Activated CD4-positive, alpha-beta memory T cell treated with anti-CD3 and anti-CD28 coated beads, Interleukin-2, amount 10 ng/mL, durations not matched to agents 7 days and 5 days (primary cell): Measurements from ENCODE around the gene RAD51B. TPM values are rescaled to one million over a fixed set of nuclear protein-coding genes. Genes with fewer than 3 reads are reported as not detected.

ENCODE experiments used
- CTCF ChIA-PET: fragments of 350-600 bp; sonication (Branson Sonifier 250); formaldehyde crosslinking; loops from one replicate; lab custom pipeline; 2021; ENCODE audit warnings: antibody characterized with exemption, inconsistent platforms; lab: Charles Lee
- POLR2A ChIA-PET: fragments of 350-600 bp; sonication (Branson Sonifier 250); formaldehyde crosslinking; loops from one replicate; lab custom pipeline; 2021; ENCODE audit warnings: antibody characterized with exemption; lab: Charles Lee
- DNase-seq: peaks from one replicate; pipeline ENCODE4 v3.0.0-alpha.2; 2020
- H3K27ac Mint-ChIP-seq: one replicate; pipeline ENCODE4 v1.8.0; 2021; ENCODE audit warnings: mild to moderate bottlenecking, mixed read lengths
- H3K27me3 Mint-ChIP-seq: one replicate; pipeline ENCODE4 v1.8.0; 2021; ENCODE audit warnings: mixed read lengths
- H3K36me3 Mint-ChIP-seq: one replicate; pipeline ENCODE4 v1.8.0; 2021; ENCODE audit warnings: low read depth, mixed read lengths
- H3K4me1 Mint-ChIP-seq: one replicate; pipeline ENCODE4 v1.8.0; 2021; ENCODE audit warnings: mixed read lengths
- H3K4me3 Mint-ChIP-seq: one replicate; pipeline ENCODE4 v1.8.0; 2021; ENCODE audit warnings: mild to moderate bottlenecking, mixed read lengths
- H3K9me3 Mint-ChIP-seq: one replicate; pipeline ENCODE4 v1.8.0; 2021; ENCODE audit warnings: mixed read lengths
- total RNA-seq, 2 experiments: library from RNA; stranded (reverse); gene quantifications; one replicate each; pipeline ENCODE4 v1.2.3, GENCODE V29; 2021

The RAD51B gene
- total RNA-seq, 2 experiments from 2014 or later: 33.1 to 40.8 TPM

DNA sequence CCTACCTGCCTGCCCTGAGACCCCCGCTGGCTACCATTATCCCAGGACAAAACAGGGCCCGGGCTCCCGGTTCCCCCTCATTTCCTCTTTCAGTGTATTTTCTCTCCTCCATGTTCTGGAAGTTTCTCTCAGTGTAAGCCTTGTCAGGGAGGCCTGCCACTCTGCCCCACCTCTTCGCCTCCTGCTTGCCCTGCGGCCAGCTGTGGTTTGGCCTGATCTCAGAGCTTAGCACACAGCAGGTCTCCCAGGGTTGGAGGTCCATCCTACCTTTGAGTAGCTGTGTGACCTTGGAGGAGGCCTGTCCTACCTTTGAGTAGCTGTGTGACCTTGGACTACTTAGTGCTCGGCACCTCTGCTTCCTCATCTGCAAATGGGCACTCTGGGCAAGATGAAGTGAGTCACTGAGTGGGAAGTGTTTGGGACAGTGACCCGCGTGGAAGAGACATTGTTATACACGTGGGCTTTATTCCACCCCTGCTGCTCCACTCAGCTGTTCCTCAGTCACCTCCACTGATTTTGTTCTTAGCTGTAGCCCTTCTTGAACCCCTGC, 760.6 kb downstream of the RAD51B start:
- Mint-ChIP-seq H3K4me3 (no peak overlapping the region), H3K27me3 (no peaks in the 10 kb centered on the region), H3K9me3 (peaks cover 3% of the 10 kb centered on the region), H3K27ac (no peak overlapping the region), H3K36me3 (no peaks in the 10 kb centered on the region), H3K4me1 (no peaks in the 10 kb centered on the region)
- DNase-seq: no peak
- ChIA-PET POLR2A (no interaction called here), CTCF (no interaction called here)

DNA sequence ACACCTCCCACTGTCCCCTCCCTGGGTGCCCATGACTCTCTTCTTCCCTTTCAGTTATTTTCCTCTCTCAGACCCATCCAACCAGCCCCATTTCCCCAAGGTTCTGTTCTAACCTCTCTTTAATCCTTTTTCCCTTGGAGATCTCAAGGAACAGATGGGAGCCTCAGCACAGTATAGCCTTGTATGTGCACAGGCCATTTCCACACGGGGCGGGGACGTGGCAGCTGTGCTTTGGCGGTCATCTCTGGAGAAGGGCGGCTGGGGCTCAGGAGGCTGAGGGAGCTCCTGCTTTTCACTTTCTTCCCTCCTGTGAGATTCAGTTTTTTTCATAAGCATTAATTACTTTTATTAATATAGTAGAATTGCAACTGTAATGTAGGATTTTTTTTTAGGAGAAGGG, 761.1 kb downstream of the RAD51B start:
- H3K4me3 Mint-ChIP-seq: no peak overlapping the region
- ChIA-PET CTCF (no interaction called here), POLR2A (no interaction called here)
- no peak for DNase-seq
- H3K4me1 Mint-ChIP-seq: no peaks in the 10 kb centered on the region
- no peak overlapping the region for H3K27ac Mint-ChIP-seq
- no peaks in the 10 kb centered on the region for H3K27me3 Mint-ChIP-seq
- no peaks in the 10 kb centered on the region for H3K36me3 Mint-ChIP-seq
- H3K9me3 Mint-ChIP-seq: peaks cover 3% of the 10 kb centered on the region

DNA sequence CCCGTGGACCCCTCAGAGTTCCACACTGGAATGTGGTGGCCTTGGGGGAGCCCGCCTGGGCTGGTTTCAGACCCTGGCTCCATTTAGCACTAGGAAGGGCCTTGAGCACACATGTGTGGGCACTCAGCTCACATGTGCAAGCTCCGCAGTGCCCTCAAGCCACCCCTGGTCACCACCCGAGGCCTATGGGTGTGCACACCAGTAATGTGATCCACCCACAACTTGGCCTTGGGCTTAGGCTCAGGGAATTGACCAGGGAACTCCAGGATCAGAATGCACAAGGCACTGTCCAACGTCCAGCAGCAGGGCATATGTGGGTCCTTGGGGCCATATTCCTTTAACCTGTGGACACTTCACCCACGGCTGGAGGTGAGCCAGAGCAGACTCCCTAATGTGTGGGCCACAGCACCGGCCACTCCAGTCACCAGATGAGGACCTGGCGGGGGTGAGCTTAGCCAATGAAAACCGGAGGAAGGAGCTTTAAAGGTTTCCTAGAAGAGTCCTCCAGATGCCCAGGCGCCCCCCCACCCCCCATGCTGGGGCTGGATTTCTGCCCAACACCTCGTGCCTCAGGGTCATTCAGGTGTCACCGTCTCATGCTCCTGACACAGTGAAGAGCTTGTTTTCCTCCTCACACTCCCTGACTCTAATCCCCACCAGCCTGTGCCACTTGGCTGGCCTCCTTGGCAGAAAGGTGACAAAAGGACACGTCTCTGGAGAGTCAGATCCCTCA, 764.1 kb downstream of the RAD51B start:
- no peak overlapping the region for H3K4me3 Mint-ChIP-seq
- H3K9me3 Mint-ChIP-seq: peaks cover 3% of the 10 kb centered on the region
- ChIA-PET POLR2A (no interaction called here), CTCF (no interaction called here)
- no peaks in the 10 kb centered on the region for H3K36me3 Mint-ChIP-seq
- no peak for DNase-seq
- no peaks in the 10 kb centered on the region for H3K27me3 Mint-ChIP-seq
- no peaks in the 10 kb centered on the region for H3K4me1 Mint-ChIP-seq
- H3K27ac Mint-ChIP-seq: no peak overlapping the region

DNA sequence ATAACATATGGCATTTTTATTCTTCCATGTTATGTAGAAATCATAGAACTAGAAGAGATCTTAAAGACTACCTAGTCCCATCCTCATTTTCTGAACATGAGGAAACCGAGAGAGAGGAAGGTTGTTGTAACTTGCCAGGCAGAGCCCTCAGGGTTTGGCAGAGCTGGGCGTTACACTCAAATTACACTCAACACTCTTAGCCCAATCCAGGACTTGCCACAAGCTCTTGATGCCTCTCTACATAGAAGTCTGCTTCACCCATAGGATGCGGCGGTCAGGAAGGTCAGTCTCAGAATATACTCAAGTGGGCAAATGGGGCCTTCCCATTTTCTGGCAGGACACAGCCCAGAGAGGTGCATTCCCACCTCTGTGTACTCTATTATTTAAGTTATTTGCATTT, 765.2 kb downstream of the RAD51B start:
- Mint-ChIP-seq H3K36me3 (no peaks in the 10 kb centered on the region), H3K27ac (no peak overlapping the region), H3K27me3 (no peaks in the 10 kb centered on the region), H3K4me3 (no peak overlapping the region), H3K4me1 (no peaks in the 10 kb centered on the region), H3K9me3 (peaks cover 3% of the 10 kb centered on the region)
- POLR2A ChIA-PET: no interaction called here
- CTCF ChIA-PET: no interaction called here
- DNase-seq: no peak

DNA sequence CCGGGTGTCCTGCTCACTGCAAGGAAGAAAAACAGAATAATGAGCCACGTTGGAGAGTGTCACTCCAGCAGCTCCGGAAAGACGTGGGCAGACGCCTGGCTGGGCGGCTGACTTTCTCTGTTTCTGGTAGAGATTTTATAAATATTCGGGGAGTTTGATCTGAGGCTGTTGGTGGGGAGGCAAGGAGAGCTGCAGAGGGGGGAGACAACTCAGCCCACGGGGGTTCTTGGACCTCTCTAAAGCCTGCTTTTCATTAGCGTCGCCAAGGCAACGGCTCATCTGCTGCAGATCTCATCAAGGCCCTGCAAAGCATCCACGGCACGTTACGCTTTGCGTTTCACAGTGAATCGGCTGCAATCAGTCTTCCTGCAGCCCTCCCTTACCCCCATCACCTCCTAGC, 766.1 kb downstream of the RAD51B start:
- Mint-ChIP-seq H3K9me3 (peaks cover 3% of the 10 kb centered on the region), H3K4me1 (no peaks in the 10 kb centered on the region), H3K27me3 (no peaks in the 10 kb centered on the region), H3K4me3 (no peak overlapping the region), H3K36me3 (no peaks in the 10 kb centered on the region), H3K27ac (no peak overlapping the region)
- ChIA-PET POLR2A (no interaction called here), CTCF (no interaction called here)
- DNase-seq: no peak

DNA sequence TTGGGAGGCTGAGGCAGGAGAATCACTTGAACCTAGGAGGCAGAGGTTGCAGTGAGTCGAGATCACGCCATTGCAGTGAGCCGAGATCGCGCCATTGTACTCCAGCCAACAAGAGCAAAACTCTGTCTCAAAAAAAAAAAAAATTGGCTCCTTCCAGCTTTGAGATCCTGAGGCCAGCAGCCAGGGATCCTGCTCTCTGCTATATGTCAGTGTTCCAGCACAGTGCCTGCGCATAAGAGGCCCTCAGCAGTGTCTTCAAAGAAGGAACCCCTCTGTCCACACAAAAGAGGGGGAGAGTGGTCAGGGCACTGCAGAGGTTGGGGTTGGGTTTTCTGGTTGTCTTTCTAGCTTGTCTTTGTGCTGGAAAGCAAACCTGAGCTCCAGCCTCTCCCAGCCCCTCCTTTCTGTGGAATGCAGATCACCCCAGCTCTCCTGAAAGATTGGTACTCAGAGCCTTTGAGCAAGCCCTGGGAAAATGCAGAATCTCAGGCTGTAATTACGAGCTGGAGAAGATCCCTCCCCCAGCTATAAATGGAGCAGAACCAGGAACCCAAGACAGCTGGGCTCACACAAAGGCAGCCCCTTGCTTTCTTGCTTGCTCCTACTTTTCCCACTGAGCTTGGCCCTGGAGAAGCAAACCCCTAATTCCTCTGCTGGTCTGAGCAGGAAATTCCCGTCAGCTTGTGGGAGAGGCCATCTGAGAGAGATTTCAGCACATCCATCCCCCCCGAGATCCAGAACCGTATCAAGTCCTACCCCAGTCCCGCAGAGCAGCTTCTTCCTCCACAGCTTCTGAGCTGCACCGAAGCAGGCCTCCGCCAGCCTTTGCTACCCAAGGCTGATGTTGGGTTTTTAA, 767.5 kb downstream of the RAD51B start:
- ChIA-PET POLR2A (interaction anchor here (1.0 kb wide), 1 partner anchor 200 kb away, joined by 4 read pairs; no protein-coding TSS in a partner anchor), CTCF (no interaction called here)
- Mint-ChIP-seq H3K4me3 (no peak overlapping the region), H3K4me1 (no peaks in the 10 kb centered on the region), H3K27ac (no peak overlapping the region), H3K27me3 (no peaks in the 10 kb centered on the region), H3K36me3 (no peaks in the 10 kb centered on the region), H3K9me3 (peaks cover 3% of the 10 kb centered on the region)
- no peak for DNase-seq

DNA sequence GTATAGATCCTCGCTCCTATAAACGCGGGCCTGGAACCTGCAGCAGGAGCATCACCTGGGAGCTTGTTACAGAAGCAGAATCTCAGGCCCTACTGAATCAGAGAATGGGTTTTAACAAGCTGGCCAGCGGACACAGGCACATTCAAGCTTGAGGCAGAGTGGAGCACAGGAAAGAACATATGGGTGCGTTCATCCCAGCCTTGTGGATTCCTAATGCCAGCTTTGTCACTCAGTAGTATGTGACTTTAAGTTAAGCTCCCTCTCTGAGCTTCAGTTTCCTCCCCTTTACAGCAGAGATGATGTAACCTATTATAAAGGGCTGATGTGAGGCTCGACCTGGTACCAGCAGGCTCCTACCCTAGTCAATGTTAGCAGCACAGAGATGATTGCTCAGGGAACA, 768.4 kb downstream of the RAD51B start:
- Mint-ChIP-seq H3K4me1 (no peaks in the 10 kb centered on the region), H3K4me3 (no peak overlapping the region), H3K9me3 (no peaks in the 10 kb centered on the region), H3K36me3 (no peaks in the 10 kb centered on the region), H3K27ac (no peak overlapping the region), H3K27me3 (no peaks in the 10 kb centered on the region)
- ChIA-PET POLR2A (no interaction called here), CTCF (no interaction called here)
- no peak for DNase-seq

DNA sequence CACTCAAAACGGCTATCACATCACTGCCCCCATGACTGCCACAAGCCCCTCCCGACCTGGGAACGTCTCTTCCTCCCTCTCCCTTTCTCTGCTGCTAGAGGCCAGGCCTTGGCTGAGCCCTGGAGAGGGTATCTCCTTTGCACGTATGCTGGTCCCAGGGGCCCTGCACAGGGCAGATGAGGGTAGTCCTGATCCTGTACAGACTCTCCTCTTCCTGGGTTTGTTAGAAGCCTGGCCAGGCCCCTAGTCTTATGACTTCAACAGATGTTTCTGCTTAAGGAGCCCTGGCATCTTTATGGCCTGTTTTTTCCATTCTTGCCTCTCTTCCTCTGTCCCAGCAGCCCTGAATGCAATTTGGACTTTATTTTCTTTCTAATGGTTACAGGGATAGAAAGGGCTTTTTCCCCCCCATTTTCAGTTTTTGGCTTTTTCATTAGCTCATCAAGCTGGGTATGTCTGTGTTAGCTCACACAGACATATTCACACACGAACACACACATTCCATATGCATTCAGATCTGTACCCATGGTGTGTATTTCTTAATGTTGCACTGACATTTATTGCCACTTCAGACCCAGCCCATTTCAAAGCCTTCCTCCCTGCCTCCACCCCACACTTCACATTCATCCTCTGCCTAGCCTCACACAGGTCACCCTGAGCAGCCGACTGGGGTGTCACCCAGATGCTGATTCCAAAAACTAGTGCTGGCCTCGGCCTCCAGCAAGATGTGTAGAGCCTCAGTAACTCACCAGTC, 770.0 kb downstream of the RAD51B start:
- no peak for DNase-seq
- Mint-ChIP-seq H3K36me3 (no peaks in the 10 kb centered on the region), H3K9me3 (no peaks in the 10 kb centered on the region), H3K27me3 (no peaks in the 10 kb centered on the region), H3K27ac (no peak overlapping the region), H3K4me3 (no peak overlapping the region), H3K4me1 (peaks cover 5% of the 10 kb centered on the region)
- ChIA-PET POLR2A (no interaction called here), CTCF (no interaction called here)

DNA sequence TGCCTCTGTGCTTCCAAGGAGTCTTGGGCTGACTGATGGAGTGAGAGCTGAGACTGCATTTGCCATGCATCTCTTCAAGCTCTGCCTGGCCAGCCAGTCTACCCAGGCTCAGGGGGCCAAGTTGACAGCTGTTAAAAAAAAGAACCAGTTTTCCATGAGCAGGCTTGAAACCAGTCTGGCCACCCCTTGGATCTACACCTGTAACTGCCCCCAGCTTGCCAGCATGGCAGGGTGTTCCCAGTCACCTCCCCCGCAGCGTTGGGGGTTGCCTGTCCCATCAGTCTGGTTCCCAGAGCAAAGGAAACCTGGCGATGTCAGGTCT, 770.6 kb downstream of the RAD51B start:
- Mint-ChIP-seq H3K27ac (no peak overlapping the region), H3K36me3 (no peaks in the 10 kb centered on the region), H3K9me3 (no peaks in the 10 kb centered on the region), H3K4me3 (no peak overlapping the region), H3K27me3 (no peaks in the 10 kb centered on the region), H3K4me1 (peaks cover 5% of the 10 kb centered on the region)
- no peak for DNase-seq
- ChIA-PET CTCF (no interaction called here), POLR2A (no interaction called here)

DNA sequence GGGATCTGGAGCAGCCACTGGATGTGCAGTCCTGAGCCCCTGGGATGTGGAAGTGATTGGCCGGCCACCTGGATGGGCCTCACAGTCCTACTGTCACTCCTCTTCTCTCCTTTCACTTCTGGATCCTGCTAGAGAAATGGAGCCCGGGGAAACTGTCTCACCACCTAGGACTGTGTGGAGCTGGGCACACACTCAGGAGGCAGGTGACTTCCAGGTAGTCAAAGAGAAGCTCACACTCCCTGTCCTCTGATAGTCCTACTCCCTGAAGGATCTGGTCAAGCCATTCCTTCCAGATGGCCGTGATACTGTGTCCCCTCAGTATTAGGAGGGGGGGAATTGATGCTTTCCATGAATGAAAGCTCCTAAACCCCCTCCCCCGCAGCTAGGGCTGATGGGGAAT, 772.2 kb downstream of the RAD51B start:
- POLR2A ChIA-PET: no interaction called here
- CTCF ChIA-PET: no interaction called here

DNA sequence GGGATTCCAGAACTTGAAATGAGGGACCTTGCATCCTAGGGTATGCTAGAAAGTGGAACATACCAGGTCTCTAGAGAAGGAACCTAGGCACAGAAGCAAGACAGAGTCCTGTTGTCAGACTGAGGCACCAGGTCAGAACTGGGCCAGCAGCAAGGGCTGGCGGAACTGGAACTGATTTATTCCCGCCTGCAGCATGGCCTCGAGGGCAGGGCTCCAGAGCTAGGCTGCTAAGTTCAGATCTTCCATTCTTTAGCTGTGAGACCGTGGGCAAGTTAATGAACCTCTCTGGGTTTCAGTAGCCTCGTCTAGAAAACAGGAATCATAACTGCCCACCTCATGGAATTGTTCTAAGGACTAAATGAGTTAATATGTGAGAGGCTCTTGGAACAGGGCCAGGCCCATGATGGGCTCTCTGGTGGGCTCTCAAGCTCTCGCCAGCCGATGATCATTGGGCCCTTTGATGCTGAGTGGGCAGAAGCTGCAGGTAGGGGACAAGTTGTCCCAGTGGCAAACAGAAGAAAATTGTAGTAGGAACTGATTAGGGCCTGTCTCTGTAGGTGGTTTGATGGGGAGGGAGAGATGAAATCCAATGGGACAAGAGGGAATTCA, 773.5 kb downstream of the RAD51B start:
- POLR2A ChIA-PET: no interaction called here
- Mint-ChIP-seq H3K4me3 (no peak overlapping the region), H3K36me3 (no peaks in the 10 kb centered on the region), H3K9me3 (no peaks in the 10 kb centered on the region), H3K27ac (no peak overlapping the region), H3K4me1 (peaks cover 5% of the 10 kb centered on the region), H3K27me3 (no peaks in the 10 kb centered on the region)
- CTCF ChIA-PET: no interaction called here
- no peak for DNase-seq

More for the DNA sequence above, 772.2 kb downstream of the RAD51B start:
- H3K9me3 Mint-ChIP-seq: no peaks in the 10 kb centered on the region
- H3K36me3 Mint-ChIP-seq: no peaks in the 10 kb centered on the region
- no peak overlapping the region for H3K27ac Mint-ChIP-seq
- DNase-seq: no peak
- no peak overlapping the region for H3K4me3 Mint-ChIP-seq
- no peaks in the 10 kb centered on the region for H3K27me3 Mint-ChIP-seq
- peaks cover 5% of the 10 kb centered on the region for H3K4me1 Mint-ChIP-seq

DNA sequence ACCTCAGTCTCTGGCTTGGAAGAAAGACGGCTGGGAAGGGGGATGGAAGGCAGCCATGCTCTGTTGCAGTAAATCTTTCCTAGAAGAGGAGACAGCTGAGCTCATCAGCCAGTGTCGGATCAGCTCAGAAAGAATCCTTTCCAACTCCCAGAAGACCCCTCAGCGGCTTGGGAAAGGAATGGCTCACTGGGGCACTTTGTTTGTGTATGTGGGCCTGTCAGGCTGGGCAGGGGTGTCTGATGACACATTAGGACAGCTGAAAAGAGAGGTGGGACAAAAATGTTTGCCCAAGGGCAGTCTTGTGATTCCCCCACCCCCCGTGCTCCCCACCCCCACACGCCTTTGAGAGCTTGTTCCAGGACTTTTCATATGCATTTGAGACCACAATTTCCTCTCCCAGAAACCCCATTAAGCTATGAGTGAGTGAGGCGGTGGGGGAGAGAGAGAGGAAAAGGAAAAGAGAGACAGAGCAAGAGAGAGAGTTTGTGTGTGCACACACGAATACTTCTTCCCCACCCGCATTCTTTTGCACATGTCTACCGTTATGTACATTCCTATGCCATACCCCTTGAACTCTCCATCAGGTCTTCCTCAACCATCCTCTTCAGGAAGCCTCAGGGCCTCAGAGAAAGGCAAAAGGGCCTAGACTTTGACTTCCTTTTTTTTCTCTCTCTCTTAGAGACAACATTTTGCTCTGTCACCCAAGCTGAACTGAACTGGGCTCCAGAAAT, 774.4 kb downstream of the RAD51B start:
- CTCF ChIA-PET: no interaction called here

More for the DNA sequence above, 774.4 kb downstream of the RAD51B start:
- H3K27ac Mint-ChIP-seq: no peak overlapping the region
- no peaks in the 10 kb centered on the region for H3K9me3 Mint-ChIP-seq
- H3K4me1 Mint-ChIP-seq: peaks cover 5% of the 10 kb centered on the region
- no peaks in the 10 kb centered on the region for H3K36me3 Mint-ChIP-seq
- DNase-seq: no peak
- POLR2A ChIA-PET: no interaction called here
- no peak overlapping the region for H3K4me3 Mint-ChIP-seq
- H3K27me3 Mint-ChIP-seq: no peaks in the 10 kb centered on the region
